ENCODE measurements around the gene TOPORS.
"Not testable (repeated sequence)": the region's sequence is repeated elsewhere in the genome, so short reads cannot be mapped to it uniquely, and the experiment has no call there.

Gene TOPORS

DNA sequence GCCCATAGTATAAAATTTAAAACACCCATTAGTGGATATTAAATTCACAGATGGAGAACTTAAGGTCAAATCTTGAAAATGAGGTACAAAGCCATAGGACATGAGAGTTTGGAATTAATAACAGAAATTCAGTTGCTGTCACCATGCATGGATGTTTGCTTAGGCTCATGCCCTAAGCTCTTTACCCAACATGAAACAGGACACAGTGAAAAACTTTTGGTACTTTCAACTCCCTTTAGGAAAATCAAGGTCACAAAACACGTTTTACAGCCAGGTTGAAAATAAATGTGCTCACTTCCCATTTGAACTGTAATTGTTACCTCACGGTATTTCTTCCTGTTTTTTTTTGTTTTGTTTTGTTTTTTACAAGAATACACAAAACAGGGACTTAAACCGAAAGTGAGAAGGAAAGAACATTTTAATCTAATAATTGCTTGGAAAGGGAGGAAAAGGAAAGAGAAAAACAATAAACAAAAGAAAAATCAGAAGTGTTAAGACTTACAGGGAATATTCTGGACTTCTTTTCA, 6.1 kb upstream of the TOPORS start:
- no peak for DNase-seq

DNA sequence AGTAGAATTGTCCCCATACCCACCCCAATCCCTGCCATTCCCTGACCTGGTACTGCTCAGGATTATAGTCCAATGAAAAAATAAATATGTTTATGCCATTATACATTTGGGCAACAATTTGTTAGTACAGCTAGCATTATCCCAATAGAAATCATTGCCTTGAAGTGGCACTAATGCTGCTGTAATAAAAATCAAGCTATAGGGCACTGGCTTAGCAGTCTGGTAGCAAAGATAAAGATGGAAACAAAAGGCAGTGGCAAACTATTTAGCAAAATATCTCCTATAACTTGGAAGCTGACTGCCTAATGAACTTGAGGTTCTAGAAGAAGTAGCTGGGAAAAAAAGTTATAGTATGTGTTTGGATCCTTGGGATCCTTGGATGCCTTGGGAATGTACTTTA, 2.2 kb upstream of the TOPORS start:
- DNase-seq, result no peak

DNA sequence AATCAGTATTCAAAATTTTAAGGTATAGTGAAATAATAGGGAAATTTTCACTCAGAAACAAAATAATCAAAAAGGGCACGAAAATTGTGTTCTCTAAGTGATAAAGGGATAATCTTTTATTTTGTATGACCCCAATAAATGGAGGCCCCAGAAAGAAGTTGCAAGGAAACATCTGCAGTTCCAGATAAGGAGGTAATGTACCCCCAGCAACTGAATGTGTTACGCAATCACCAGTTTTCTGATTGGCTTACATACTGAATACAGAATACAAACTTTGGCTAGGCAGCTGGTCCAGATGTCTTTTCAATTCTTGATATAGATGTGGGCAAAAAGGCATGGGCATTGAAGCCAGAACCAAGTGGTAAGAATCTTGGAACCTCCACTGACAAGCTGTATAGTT, 1.7 kb upstream of the TOPORS start:
- DNase-seq, result no peak

DNA sequence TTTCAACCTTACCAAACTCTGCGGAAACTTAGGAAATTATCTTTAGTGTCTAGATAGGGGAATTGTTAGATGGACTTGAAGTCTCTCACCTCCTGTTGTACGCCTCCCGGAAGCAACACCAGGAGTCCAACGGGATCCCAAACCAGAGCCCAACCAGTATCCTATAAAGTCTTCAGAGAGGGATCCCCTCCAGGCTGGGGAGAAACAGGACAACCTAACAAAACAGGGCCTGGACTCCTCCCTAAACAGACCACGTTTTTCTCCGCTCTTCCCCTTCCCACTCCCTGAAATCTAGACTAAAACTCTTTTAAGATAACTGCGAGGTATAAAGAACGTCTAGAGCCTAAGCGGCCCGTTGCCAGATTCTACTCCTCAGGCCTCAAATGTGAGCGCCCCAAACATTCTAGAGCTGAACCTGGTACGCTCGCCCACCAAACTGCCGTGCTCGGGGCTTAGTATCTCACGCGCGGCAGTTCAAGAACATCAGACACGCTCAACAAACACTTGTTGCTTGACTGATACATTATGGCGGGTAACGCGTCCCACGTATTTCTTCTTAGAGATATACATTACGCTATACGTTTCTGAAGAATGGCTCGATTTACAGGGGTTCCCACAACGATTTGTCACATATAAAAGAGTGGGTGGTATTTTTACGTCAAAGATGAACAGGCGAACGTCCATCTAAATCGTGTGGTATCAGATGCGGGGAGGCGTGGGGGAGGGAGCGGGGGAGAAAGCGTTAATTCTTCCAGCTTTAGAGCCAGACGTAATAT, 922 bp downstream of the TOPORS start:
- DNase-seq, result peak; percentile 15

DNA sequence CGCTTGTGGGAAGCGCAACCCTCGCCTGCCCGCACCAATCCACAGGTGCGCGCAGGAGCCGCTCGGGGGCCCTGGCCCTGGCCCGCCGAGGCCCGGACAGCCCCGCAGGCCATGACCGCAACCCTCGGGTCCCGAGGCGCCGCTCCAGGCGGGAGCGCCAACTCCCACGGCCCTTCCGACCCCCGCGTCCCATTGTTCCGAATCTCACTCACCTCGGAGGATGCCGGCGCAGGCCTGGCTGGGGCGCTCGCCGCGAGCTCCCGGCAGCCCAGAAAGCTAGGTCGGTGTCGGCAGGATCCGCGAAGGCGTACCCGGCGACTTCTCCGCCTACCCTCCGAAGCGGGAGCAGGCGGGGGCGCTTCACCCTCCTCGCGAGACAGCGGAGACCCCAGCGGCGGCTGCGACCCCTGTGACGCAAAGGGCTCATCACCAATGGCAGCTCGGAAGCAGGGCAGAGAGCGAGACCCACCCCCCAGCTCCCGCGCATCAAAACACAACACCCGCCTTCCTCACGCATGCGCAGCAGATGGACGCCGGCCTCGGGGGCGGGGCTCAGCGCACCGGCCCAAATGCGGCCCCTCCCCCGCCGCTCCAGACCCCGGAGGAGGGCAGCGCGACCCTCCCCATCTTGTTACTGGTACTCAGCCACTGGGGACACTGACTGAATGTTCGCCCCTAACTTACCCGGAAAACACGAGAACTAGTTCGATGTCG, 1.7 kb downstream of the TOPORS start:
- peak; percentile 93 for DNase-seq

DNA sequence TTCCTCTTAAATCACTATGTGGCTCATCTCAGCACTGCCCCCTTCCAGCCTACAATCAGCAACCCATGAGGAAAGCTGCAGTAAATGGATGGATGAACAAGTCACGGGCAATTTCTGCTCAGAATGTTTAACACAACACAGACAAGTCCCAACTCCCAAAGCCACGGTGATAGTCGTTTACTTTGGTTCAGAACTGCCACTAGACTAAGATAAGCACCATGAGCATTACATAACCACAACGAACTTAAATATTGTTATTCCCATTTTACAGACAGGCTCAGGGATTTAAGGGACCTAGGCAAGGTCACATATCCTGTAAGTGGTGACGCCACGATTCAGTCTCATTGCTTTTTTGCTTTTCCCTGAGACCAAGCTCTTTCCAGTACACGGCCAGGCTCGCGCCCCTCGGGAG, 2.2 kb downstream of the TOPORS start:
- DNase-seq, result no peak

DNA sequence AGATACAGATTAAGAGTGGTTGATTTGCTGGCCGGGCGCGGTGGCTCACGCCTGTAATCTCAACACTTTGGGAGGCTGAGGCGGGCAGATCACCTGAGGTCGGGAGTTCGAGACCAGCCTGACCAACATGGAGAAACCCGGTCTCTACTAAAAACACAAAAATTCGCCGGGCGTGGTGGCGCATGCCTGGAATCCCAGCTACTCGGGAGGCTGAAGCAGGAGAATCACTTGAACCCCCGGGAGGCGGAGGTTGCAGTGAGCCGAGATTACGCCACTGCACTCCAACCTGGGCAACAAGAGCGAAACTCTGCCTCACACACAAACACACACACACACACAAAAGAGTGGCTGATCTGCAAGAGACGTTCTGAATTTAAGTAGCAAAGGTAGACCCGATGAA, 4.2 kb downstream of the TOPORS start:
- not testable (repeated sequence) for DNase-seq

DNA sequence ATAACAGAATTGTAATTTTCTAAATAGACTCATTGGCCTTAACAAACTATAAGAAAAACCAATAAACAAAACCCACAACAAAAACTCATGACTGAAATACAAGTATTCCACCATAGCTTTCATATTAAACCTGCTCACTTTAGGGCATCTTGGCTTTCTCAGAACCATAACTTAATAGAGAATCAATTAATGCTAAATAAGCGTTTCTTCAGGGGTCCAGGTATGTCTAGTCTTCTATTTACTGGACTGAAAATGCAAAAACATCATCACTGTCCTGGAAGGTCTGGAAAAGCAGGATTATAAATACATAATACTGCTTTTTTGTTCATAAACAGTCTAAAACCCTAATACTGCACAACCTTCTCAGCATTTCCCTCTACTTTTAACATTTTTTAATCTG, 6.5 kb downstream of the TOPORS start:
- no peak for DNase-seq

DNA sequence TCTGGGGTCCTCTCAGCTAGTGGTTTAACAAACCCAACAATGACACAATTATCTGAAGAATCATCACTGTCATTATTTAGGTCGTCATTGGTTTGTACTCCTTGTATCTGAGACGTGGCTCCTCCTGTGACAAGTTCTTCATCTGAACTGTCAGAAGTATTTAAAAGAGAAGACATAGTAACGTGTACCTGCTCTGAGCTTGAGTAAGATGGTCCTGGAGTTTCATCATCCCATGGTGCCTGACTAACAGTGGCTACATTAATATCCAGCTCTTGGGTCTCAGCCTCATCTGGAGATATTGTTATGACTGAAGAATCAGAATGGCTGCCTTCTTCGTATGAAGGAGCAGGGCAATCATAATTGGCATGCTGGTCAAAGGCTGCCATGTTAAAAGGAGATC, 9.3 kb downstream of the TOPORS start:
- DNase-seq, result no peak

DNA sequence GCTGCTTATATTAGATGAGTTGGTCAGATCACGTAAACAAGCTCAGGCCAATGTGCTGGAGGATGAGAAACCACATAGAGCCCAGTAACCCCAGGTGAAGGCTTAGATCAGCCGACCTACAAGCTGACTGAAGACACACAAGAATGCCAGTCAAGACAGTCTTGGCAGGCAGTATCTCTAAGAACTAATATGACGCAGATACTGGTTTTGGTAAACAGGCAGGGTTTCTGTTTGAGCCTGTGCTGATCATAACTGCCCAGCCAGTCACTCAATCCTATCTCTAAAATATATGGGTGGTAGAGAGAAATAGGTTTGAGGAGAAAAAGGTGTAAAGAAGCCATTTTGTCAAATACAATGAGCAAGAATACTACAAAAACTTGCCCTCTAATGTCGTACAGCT, 18.6 kb downstream of the TOPORS start:
- DNase-seq, result no peak

DNA sequence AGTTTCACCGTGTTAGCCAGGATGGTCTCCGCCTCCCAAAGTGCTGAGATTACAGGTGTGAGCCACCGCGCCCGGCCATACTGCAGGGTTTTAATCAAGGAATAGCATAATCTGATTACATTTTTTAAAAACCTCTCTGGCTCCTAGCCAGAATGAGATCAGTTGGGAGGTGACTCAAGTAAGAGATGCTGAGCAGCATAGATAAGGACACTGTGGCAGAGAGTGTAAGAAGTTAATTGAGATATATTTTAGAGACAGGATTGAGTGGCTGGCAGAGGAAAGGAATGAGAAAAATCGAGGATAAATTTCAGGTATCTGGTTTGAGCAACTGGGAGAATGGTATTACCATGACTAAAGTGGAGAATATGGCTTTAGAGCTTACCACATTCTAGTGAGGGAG, 19.1 kb downstream of the TOPORS start:
- DNase-seq, result no peak

DNA sequence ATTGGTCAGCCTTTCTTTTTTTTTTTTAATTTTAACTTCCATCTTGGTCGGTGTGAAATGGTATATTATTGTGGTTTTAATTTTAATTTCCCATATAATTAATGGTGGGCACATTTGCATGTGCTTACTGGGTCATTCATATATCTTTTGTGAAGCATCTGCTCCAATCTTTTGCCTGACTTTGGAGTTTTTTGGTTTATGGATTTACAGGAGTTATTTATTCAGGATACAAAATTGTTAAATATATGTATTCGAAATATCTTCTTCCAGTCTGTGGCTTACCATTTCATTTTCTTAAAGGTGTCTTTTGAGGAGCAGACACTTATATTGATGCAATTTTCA, 25.7 kb downstream of the TOPORS start:
- DNase-seq, result no peak

DNA sequence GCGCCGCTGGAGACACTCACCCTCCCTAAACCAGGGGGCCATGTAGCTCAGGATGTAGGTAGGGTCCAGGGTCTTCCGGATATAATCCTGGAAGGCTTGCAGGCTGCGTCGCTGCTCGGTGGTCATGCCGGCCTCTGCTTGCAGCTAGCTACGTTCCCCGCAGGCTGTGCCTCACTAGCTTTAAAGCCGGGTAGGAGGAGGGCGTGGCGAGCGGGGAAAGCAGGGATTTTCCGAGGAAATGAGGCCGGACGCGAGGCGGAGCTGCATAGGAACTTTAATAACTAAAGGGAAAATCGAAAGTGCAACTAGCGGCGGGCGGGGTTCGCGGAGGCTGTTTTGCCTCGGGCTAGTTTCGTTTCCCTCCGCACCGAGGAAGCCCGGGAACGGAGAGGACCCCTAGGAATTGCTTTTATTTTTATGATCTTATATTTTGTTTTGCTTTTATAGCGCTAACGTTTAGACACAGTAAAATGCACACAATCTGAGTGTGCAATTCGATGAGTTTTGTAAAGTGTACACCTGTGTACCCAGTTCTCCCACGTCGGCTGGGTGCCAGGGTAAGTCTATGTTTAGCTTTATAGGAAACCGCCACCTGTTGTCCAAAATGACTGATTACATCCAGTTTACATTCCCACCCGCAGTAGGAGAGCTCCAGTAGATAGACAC, 26.2 kb downstream of the TOPORS start, which contains the start of gene RIGI:
RIGI (minus strand) TSS at position 156 of the 666 bp plus-strand sequence; CDS start at position 126, 30 bp downstream.
- peak; percentile 72 for DNase-seq

DNA sequence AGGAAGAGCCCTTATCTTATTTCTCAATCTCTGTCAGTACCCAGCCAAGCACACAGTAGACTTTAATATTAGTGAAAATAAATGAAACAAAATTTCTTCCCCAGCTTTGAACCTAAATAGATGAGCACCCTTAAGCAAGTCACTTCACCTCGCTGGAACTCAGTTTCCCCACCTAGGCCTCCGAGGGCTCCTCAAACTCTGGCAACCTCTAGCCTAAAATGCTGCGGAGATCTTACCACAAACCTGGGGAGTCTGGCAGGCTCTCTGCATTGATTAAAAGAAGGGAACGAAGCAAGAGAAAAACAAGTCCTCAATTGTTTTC, 26.7 kb downstream of the TOPORS start:
- no peak for DNase-seq

DNA sequence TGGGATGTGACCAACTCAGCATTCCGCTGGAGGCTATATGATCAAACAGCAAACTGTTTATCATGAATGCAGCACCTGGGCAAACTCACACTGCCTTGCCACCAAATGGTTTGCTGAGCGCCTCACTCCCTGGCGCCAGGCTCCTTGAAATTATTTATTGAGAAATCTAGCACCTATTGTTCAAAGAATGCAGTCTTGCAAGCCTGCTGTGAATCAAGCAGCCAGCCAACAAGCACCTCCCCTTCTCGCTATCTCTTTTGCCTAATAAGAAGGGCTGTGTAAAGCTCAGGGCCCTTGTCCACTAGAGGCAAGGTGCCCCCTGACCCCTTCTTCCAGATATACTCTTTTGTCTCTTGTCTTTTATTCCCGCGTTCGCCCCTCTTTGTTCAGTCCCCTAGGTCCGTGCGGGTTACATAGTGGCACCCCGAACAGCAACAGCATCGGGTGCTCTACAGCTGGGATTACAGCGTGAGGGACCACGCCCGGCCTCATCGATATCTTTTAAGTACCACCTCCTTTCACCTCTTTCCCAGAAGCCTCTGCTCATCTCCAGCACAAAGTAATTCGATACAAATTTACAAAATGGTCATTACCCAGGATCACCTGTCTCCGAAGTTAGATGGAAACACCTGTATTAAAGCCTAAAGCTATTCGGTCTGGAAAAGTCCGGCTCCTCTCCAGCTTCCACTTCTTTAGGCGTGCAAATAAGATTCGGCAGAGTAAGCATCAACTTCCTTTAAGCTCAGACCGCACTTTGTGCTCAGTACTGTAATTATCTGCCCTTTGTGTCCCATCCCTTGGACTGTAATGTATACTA, 27.3 kb downstream of the TOPORS start:
- no peak for DNase-seq

DNA sequence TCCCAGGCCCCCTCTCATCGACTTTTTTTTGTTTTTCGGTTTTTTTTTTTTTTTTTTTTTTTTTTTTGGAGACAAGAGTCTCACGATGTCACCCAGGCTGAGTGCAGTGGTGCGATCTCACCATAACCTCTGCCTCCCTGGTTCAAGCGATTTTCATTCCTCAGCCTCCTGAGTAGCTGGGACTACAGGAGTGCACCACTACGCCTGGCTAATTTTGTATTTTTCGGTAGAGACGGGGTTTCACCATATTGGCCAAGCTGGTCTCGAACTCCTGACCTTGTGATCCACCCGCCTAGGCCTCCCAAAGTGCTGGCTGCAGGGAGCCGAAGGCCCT, 27.9 kb downstream of the TOPORS start:
- not testable (repeated sequence) for DNase-seq

DNA sequence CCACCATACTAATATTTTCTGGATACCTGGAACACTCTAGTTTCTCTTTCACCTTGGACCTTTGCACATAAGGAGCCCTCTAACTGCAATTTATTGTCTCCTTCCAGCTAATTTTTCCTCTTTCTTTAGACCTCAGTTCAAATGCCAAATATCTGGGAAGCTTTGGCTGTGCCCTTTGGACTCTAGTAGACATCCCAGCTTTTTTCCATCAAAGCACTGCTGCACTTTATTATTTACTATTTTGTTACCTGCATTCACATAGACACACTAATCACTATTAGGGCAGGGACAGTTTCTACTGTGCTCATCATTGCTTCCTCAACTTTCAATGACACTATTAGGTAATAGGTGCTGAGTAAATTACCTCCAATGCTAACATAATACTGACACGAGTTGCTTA, 28.5 kb downstream of the TOPORS start:
- DNase-seq, result no peak

DNA sequence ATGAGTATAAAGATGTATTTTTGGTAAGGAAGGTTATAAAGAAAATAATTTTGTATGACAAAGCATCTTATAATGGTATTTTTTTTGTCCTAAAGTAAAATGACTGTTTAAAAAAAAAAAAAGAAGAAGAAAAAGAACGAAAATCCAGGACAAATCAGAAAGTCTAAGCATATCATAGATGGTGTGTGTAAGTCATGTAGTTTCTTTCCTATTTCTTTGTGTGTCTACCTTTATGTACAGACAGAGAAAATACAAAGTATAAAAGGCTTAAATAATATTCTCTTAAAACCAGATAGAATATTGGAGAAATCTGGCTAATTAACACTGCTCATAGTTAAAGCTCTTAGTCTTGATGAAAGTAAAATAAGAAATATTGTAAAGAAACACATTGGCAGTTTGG, 34.1 kb downstream of the TOPORS start:
- DNase-seq, result no peak

DNA sequence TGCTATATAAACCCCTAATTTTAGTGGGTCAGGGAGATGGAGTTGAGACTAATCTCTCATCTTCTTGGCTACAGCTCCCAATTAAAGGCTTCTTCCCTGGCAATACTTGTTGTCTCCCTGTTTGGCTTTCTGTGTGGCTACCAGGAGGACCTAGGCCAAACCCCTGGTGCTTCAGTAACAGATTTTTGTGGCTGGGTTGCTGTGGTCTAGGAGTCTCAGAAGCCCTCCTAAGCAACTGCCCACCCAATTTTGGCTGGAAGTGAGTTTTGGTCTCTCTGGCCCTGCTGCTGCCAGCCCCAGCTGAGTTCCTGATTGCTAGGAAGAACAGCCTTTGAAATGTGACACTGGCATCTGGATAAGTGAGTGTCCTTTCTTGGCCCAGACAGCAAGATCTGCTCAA, 36.1 kb downstream of the TOPORS start:
- DNase-seq, result no peak

DNA sequence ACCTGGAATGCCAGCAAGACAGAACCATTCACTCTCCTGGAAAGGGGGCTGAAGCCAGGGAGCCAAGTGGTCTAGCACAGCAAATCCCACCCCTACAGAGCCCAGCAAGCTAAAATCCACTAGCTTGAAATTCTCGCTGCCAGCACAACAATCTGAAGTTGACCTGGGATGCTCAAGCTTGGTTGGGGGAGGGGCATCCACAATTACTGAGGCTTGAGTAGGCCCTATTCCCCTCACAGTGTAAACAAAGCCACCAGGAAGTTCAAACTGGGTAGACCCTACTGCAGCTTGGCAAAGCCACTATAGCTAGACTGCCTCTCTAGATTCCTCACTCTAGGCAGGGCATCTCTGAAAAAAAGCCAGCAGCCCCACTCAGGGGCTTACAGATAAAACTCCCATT, 43.7 kb downstream of the TOPORS start:
- DNase-seq, result no peak

DNA sequence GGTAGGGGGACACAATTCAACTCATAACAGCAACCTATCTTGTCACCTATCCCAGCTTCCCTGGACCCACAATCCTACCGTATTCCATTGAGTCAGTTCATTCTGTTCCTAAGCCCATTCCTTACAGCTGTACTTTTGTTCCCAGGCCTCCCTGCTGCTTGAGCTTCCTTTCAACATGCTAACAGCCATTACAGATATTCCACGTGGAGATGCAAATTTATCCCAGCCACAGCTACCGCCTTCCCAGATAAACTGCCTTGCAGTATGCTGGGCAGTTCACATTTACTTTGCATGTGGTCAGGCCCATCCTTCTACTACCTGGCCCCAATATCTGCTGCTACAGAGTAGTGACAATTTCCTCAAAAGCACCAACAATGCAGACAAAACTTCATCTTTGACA, 49.4 kb downstream of the TOPORS start:
- DNase-seq, result no peak

DNA sequence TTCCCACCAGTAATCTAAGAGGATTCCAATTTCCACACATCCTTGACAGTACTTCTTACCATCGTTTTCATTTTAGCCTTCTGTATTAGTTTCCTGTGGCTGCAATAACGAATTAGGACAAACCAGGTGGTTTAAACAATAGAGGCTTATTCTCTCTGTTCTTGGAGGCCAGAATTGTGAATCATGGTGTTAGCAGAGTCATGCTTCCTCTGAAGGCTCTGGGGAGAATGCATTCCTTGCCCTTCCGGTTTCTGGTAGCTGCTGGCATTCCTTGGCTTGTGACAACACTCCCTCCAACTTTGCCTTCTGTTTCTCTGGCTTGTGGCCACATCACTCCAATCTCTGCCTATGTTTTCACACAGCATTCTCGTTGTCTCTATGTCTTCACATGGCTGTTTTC, 49.9 kb downstream of the TOPORS start:
- DNase-seq, result no peak

DNA sequence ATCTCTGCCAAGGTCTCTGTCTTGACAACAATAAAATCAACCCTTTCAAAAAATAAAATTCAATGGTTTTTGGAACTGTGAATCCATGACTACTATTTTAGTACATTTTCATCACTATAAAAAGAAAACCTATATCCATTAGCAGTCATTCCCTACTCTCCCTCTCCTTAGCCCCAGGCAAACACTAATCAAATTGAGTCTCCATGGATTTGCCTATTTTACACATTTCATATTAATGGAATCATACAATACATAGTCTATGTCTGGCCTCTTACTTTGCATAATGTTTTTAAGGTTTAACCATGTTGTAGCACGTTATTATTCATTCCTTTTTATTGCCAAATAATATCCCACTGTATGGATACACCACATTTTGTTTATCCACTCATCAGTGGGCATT, 50.5 kb downstream of the TOPORS start:
- DNase-seq, result no peak
